Activated CD8-positive, alpha-beta T cell treated with anti-CD3 and anti-CD28 coated beads for 36 hours (primary cell): Measurements from ENCODE around the gene AACS. TPM values are rescaled to one million over a fixed set of nuclear protein-coding genes. Genes with fewer than 3 reads are reported as not detected.

Experiments used
- ATAC-seq: fragments of 200-7000 bp; cut with Tn5 transposase; one replicate; pipeline ENCODE4 v1.10.0; 2021; ENCODE audit warnings: mild to moderate bottlenecking, moderate library complexity
- CTCF ChIA-PET: fragments of 350-600 bp; sonication (Branson Sonifier 250); formaldehyde crosslinking; loops from one replicate; lab custom pipeline; 2021; ENCODE audit warnings: antibody characterized with exemption; lab: Charles Lee
- POLR2A ChIA-PET: fragments of 350-600 bp; sonication (Branson Sonifier 250); formaldehyde crosslinking; loops from one replicate; lab custom pipeline; 2021; ENCODE audit warnings: antibody characterized with exemption; lab: Charles Lee
- DNase-seq: peaks from one replicate; pipeline ENCODE4 v3.0.0-alpha.2; 2020
- H3K27ac Mint-ChIP-seq: one replicate; pipeline ENCODE4 v1.8.0; 2021; ENCODE audit warnings: mild to moderate bottlenecking, mixed read lengths
- H3K27me3 Mint-ChIP-seq: one replicate; pipeline ENCODE4 v1.8.0; 2021; ENCODE audit warnings: mixed read lengths
- H3K36me3 Mint-ChIP-seq: one replicate; pipeline ENCODE4 v1.8.0; 2021; ENCODE audit warnings: low read depth, mixed read lengths
- H3K4me1 Mint-ChIP-seq: one replicate; pipeline ENCODE4 v1.8.0; 2021; ENCODE audit warnings: low read depth, mixed read lengths
- H3K4me3 Mint-ChIP-seq: one replicate; pipeline ENCODE4 v1.8.0; 2021; ENCODE audit warnings: mild to moderate bottlenecking, moderate library complexity, mixed read lengths
- H3K9me3 Mint-ChIP-seq: one replicate; pipeline ENCODE4 v1.8.0; 2021; ENCODE audit warnings: mixed read lengths
- intact Hi-C: fragments of 100-400 bp; cut with micrococcal nuclease; formaldehyde crosslinking; loops from one replicate; pipeline ENCODE4 v1.10.0; 2022
- total RNA-seq, 2 experiments: library from RNA; stranded (reverse); gene quantifications; one replicate each; pipeline ENCODE4 v1.2.3, GENCODE V29; 2021
- TF ChIP-seq, protein P1 (sequence below): fragments of 200-600 bp; IDR thresholded peaks from one replicate; pipeline ENCODE4 v1.8.0; 2022; ENCODE audit warnings: antibody characterized with exemption, mild to moderate bottlenecking

The AACS gene
- total RNA-seq, 2 experiments from 2014 or later, result 15.7 to 17.6 TPM

DNA sequence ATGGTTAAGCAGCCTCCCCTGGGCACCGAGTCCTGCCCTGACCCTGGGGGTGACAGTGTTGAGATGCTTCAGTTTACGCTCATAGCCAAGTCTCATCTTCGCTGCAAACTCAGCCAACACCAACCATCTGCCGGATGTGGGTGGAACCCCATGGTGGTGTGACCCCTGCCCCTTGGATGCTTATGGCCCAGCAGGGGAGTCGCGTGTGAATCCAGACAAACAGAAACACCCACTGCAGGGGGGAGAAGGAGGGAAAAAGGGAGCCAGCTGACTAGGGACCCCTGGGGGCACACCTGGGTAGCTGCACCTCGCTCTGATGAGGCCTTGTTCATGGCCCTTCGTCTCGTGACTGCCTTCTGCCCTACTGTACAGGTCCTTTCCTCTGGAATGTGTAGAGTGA is 23.8 kb downstream of the AACS start:
- TF ChIP-seq, protein P1, sequence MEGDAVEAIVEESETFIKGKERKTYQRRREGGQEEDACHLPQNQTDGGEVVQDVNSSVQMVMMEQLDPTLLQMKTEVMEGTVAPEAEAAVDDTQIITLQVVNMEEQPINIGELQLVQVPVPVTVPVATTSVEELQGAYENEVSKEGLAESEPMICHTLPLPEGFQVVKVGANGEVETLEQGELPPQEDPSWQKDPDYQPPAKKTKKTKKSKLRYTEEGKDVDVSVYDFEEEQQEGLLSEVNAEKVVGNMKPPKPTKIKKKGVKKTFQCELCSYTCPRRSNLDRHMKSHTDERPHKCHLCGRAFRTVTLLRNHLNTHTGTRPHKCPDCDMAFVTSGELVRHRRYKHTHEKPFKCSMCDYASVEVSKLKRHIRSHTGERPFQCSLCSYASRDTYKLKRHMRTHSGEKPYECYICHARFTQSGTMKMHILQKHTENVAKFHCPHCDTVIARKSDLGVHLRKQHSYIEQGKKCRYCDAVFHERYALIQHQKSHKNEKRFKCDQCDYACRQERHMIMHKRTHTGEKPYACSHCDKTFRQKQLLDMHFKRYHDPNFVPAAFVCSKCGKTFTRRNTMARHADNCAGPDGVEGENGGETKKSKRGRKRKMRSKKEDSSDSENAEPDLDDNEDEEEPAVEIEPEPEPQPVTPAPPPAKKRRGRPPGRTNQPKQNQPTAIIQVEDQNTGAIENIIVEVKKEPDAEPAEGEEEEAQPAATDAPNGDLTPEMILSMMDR, result no peak
- ATAC-seq, result no peak
- intact Hi-C loops, result no loop called here
- ChIA-PET POLR2A (no interaction called here), CTCF (no interaction called here)
- H3K4me3 Mint-ChIP-seq, result no peak overlapping the region
- no peak for DNase-seq
- H3K9me3 Mint-ChIP-seq, result no peaks in the 10 kb centered on the region
- no peak overlapping the region for H3K27ac Mint-ChIP-seq
- H3K4me1 Mint-ChIP-seq, result no peaks in the 10 kb centered on the region
- peaks cover 11% of the 10 kb centered on the region for H3K36me3 Mint-ChIP-seq
- H3K27me3 Mint-ChIP-seq, result no peaks in the 10 kb centered on the region

- ATAC-seq, result no peak
- peaks cover 11% of the 10 kb centered on the region for H3K36me3 Mint-ChIP-seq
- H3K9me3 Mint-ChIP-seq, result no peaks in the 10 kb centered on the region
- DNase-seq, result no peak
- no peaks in the 10 kb centered on the region for H3K27me3 Mint-ChIP-seq
- intact Hi-C loops, result no loop called here
- H3K27ac Mint-ChIP-seq, result no peak overlapping the region
- CTCF ChIA-PET, result no interaction called here
- POLR2A ChIA-PET, result no interaction called here
- no peak overlapping the region for H3K4me3 Mint-ChIP-seq
- no peaks in the 10 kb centered on the region for H3K4me1 Mint-ChIP-seq
- TF ChIP-seq, protein P1, result no peak
Observed at GRCh38 chr12:125089626-125090025, 24.4 kb downstream of the AACS start.

DNA sequence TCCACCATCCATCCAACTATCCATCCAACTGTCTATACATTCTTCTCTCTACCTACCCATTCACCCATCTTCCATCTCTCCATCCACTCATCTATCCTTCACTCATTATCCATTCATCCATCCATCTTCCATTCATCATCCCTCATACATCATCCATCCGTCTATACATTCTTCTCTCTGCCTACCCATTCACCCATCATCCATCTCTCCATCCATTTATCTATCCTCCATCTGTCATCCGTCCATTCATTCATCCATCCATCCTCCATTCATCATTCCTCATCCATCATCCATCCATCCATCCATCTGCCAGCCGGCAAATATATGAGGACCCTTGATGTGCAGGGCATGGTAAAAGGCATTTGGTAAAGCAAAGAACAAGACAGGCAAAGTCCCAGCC is 25.2 kb downstream of the AACS start:
- intact Hi-C loops, result no loop called here
- Mint-ChIP-seq H3K4me3 (no peak overlapping the region), H3K4me1 (no peaks in the 10 kb centered on the region), H3K27me3 (no peaks in the 10 kb centered on the region), H3K36me3 (peaks cover 8% of the 10 kb centered on the region), H3K27ac (no peak overlapping the region), H3K9me3 (no peaks in the 10 kb centered on the region)
- ChIA-PET POLR2A (no interaction called here), CTCF (no interaction called here)
- DNase-seq (no peak), ATAC-seq (no peak)
- TF ChIP-seq, protein P1, result no peak

DNA sequence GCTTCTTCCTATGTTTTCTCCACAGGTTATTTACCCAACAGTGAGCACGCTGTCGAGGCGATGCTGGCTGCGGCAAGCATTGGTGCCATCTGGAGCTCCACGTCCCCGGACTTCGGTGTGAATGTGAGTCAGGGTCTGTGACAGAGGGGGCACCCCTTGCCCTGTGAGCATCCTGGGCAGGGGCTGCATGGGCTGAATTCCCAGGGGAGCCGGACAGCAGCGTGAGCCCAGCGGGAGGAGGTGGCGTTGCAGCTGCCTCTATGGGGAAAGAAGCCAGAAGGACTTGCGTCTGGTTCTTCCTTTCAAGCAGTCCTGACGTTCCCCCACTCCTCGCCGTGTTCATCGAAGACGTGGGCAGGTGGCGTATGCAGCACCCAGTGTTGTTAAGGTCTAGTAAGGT is 26.2 kb downstream of the AACS start:
- CTCF ChIA-PET, result no interaction called here
- Mint-ChIP-seq H3K27me3 (no peaks in the 10 kb centered on the region), H3K36me3 (peaks cover 6% of the 10 kb centered on the region), H3K9me3 (no peaks in the 10 kb centered on the region), H3K27ac (no peak overlapping the region), H3K4me3 (no peak overlapping the region), H3K4me1 (no peaks in the 10 kb centered on the region)
- POLR2A ChIA-PET, result no interaction called here
- TF ChIP-seq, protein P1, result no peak
- DNase-seq (no peak), ATAC-seq (no peak)
- intact Hi-C loops, result no loop called here

DNA sequence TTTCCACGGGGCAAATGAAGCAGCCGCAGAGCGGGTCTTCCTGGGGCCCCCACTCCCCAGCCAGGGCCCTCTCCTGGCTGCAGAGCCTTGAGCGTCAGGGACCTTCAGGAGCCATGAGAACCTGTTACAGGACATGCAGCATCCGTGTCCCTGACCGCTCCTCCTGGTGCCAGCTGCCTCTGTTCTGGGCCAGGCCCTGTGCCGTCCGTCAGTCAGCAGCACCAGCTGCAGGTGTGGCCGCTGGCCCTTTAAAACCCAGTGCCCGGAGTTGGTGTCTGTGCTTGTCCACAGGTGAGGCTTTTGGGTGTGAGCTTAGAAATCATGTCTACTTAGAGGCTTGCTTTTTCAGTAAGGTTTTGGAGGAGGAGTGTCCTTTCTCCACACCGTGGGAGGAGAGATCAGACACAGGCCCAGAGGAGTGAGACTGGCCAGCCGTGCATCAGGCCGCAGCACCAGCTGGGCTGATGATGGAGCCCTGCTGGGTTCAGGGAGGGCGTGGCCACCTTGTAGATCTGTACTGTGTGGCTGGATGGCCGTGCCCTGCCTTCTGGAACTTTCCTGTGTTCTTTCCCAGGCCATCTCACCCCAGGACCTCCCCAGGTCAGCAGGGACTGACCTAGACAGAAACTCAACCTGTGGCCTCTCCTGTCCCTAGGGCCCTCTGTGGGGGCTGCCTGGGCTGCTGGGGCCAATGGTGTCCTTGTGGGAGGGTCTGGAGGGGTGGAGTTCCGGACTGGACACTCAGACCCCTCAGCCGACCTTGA is 27.1 kb downstream of the AACS start:
- POLR2A ChIA-PET, result no interaction called here
- Mint-ChIP-seq H3K9me3 (no peaks in the 10 kb centered on the region), H3K27ac (no peak overlapping the region), H3K36me3 (peaks cover 4% of the 10 kb centered on the region), H3K27me3 (no peaks in the 10 kb centered on the region), H3K4me1 (no peaks in the 10 kb centered on the region), H3K4me3 (no peak overlapping the region)
- CTCF ChIA-PET, result no interaction called here
- TF ChIP-seq, protein P1, result no peak
- intact Hi-C loops, result no loop called here
- DNase-seq, result no peak
- ATAC-seq, result no peak
